GM12875 (cell line): Measurements from ENCODE around the gene USP3.

Experiments used
- H3K4me3 ChIP-seq: one replicate; pipeline ENCODE4 v1.5.1; 2011; ENCODE audit warnings: low read depth, low read length, control low read depth
- TF ChIP-seq, protein P1 (sequence below): IDR thresholded peaks from 2 replicates; pipeline ENCODE4 v1.5.1; 2011; ENCODE audit warnings: low read depth, mild to moderate bottlenecking, control low read depth, inconsistent platforms, low read length, moderate library complexity, borderline replicate concordance; ENCODE audit not compliant: insufficient read depth

USP3 gene

DNA sequence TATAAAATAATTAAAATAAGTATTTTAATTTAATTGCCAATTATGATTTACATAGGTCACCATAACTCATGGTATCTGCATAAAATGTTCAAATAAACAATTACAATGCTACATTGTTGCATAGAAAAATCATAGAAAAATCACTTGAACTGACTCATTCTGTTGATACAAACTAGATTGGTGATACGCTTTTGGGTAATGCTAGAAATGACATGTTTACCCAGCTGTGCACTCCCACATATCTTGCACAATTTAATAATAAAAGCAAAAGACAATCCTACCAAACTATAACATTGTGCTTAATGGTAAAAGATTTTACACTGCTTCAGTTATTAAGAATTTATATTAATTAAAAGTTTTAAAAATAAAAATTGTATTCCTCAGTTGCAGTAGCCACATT, 47.0 kb downstream of the USP3 start:
- TF ChIP-seq, protein P1, sequence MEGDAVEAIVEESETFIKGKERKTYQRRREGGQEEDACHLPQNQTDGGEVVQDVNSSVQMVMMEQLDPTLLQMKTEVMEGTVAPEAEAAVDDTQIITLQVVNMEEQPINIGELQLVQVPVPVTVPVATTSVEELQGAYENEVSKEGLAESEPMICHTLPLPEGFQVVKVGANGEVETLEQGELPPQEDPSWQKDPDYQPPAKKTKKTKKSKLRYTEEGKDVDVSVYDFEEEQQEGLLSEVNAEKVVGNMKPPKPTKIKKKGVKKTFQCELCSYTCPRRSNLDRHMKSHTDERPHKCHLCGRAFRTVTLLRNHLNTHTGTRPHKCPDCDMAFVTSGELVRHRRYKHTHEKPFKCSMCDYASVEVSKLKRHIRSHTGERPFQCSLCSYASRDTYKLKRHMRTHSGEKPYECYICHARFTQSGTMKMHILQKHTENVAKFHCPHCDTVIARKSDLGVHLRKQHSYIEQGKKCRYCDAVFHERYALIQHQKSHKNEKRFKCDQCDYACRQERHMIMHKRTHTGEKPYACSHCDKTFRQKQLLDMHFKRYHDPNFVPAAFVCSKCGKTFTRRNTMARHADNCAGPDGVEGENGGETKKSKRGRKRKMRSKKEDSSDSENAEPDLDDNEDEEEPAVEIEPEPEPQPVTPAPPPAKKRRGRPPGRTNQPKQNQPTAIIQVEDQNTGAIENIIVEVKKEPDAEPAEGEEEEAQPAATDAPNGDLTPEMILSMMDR = no peak
- H3K4me3 ChIP-seq = no peak overlapping the region

DNA sequence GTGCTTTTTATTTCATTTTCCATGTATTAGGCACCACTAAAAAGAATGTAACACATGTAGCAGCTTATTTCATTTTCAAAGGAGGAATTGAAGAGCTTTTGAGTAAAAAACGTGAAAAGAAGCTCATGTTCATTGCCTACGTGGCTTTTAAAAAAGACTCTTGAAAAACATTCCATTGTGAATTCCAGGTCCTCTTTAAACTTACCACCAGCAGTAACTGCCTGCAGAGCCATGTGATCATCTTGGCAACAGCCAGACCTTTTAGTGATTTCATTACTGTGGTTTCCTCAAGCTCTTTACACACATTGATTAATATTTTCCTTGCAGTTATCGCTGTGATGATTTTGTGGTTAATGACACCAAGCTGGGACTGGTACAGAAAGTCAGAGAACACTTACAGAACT, 49.0 kb downstream of the USP3 start:
- TF ChIP-seq, protein P1 = no peak
- no peak overlapping the region for H3K4me3 ChIP-seq

DNA sequence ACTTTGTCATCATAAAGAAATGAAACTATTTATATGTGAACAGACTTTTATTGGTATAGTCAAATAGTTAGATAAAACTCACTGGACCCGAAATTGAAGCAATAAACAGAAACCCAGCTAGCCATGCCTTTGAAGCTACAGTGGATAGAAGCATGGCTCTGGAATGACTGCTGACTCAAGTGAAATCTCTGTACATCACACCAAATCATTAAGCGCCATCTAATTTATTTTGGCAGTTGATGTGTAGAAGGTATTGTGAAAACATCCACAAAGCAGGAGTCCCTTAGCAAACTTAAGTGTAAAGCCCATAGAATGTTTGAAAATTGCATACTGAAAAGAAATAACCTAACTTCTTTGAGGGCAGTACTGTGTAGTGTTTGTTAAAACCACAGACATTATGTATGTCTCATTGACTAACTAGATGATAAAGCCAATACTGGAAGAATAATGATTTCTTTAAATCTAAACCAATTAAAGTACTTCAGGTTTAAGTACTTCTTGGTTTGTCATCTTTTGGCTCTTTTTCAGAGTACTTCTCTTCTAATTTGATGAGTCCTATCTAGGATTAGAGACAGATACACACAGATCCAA, 50.0 kb downstream of the USP3 start:
- TF ChIP-seq, protein P1 = no peak
- H3K4me3 ChIP-seq = no peak overlapping the region

DNA sequence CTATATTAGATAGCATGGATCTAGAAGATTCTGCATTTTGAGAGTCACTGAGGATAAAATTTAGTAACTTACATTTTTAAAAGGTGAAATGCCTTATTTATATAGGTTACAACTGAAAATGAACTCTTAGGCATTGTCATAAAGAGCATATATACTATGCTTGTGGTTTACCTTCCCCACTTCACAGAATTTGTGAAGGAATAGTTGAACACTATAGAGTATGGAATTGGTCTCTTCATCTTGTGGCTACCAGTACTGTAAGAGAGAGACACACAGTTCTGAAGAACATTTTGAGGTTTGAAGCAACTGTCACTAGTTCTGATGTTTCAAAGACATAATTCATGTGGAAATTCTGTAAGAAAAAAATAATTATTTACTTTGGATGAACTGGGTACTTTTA, 51.1 kb downstream of the USP3 start:
- TF ChIP-seq, protein P1 = no peak
- H3K4me3 ChIP-seq = no peak overlapping the region

DNA sequence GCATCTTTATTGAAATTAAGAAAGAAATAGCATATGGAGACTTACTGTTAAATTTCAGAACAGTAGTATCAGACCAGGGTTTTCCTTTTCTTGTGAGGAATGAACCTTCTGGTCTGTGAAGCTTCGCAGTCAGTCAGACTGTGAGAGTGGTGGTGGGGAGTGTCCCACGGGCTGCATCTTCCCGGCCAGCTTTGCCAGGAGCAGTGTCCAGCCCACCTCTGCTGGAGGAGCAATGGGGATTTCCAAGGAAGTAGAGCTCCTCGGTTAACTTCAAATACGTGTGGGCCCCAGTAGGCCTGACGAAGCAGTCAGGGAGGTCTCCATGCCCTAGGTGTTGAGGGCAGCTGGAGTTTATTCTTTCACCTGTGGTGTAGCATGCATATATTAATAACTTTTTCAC, 51.9 kb downstream of the USP3 start:
- TF ChIP-seq, protein P1 = no peak
- H3K4me3 ChIP-seq = no peak overlapping the region

DNA sequence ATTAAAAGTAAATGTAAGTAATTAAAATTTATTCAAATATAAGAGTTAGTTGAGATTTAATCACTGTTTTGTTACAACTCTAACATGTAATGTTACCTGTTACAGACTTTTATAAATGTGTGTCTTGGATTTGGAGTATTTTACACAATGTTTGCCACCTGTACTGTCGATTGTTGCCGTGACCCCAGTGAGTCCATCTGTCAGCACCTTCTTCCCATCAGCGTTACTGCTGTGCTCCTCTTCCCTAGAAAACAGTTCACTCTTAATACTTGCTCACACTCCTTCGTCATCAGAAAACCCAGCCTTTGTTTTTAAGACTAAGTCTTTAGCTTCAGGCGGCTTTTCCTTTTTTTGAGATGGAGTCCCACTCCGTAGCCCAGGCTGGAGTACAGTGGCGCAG, 52.3 kb downstream of the USP3 start:
- no peak overlapping the region for H3K4me3 ChIP-seq
- TF ChIP-seq, protein P1 = no peak

DNA sequence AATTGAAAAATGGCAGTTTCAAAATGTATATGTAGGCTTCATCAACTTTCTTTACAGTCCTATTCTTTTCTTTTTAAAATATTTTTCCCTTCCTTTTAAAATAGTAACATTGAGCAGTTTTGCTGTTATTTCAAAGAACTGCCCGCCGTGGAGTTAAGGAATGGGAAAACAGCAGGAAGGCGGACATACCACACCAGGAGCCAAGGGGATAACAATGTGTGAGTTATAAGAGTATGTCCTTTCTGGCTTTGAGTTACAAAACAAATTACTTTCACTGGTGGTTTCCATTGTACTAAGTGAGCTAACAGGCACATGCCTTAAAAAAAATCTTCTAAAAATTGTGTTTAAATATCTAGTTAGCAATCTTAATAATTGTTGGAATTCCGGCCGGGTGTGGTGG, 55.4 kb downstream of the USP3 start:
- TF ChIP-seq, protein P1 = no peak
- no peak overlapping the region for H3K4me3 ChIP-seq
